ENCODE results near the gene ZNF2. TPM values are rescaled to one million over a fixed set of nuclear protein-coding genes. Genes with fewer than 3 reads are reported as not detected.
A peak's percentile ranks its signal among the peaks of the same experiment; 100 is the strongest.

ZNF2 gene
- total RNA-seq, 2 experiments from 2014 or later = 3.4 to 4.6 TPM

DNA sequence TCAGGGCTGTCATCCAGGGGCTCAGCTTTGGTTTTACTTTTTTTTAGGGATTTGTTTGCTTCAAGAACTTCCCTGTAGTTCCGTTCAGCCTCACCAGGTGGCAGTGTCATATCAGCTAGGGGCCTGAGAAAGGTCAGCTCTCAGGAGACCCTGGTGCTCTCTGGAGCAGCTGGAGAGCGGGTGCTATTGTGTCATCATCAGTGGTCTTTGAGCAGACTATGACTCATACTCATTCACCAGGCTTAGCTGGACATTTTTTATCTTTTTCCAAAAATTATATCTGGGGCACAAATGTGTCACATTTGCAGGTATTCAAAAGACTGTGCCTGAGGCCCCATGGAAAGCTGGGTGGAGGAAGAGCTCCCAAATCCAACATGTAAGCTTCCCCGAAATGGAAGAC lies 66.1 kb downstream of the ZNF2 start:
- TF ChIP-seq EZH2phosphoT487 (IDR thresholded peaks at IDR 0.05; ENCODE audit: borderline replicate concordance, low read depth, low read length) (no peak), CTCF (conservative IDR thresholded peaks at IDR 0.05; ENCODE audit: low read length) (peak; percentile 90)
- Histone ChIP-seq H3K4me1 (ENCODE audit: insufficient read depth, low read length, poor library complexity, severe bottlenecking) (no peaks in the 10 kb centered on the region), H4K20me1 (ENCODE audit: insufficient read depth, low read length) (no peaks in the 10 kb centered on the region), H2AFZ (ENCODE audit: low read length) (no peak overlapping the region), H3K79me2 (ENCODE audit: insufficient read depth, low read depth, low read length) (no peaks in the 10 kb centered on the region), H3K9me3 (ENCODE audit: low read length) (no peaks in the 10 kb centered on the region), H3K4me2 (ENCODE audit: low read length) (no peak overlapping the region), H3K27ac (ENCODE audit: low read depth, low read length, poor library complexity, severe bottlenecking) (no peak overlapping the region), H3K4me3 (ENCODE audit: low read depth, low read length, poor library complexity, severe bottlenecking) (no peak overlapping the region), H3K36me3 (ENCODE audit: insufficient read depth, low read length) (no peaks in the 10 kb centered on the region), H3K9me2 (ENCODE audit: insufficient read depth, low read length) (no peaks in the 10 kb centered on the region)
- no TSS peak for BruUV-seq (replicated peaks)
- intact Hi-C loops (cut with micrococcal nuclease; ENCODE audit: unreplicated experiment) = no loop called here
- DNase-seq (ENCODE audit: low spot score) = peak; percentile 58
- POLR2A ChIA-PET = no interaction called here
- CTCF ChIA-PET (ENCODE audit: unreplicated experiment) = interaction anchor here (1.1 kb wide), 1 partner anchor 9 kb away, joined by 4 read pairs; no protein-coding TSS in a partner anchor

DNA sequence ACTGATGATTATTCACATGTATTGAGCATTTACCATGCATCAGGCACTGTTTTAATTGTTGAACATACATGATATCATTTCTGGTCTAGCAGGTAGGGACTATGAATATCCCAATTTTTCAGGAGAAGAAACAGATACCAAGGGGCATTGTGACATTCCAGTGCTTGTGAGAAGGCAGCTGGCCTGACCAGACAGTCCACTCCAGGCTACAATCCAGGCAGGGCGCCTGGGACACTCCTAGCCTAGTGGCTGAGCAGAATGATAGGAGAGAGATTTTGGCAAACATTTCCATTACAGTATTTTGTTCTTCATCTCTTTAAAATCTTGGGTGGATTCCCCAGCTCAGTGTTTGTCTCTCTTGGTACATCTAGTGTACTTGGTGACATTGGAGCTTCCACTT lies 66.6 kb downstream of the ZNF2 start:
- Histone ChIP-seq H2AFZ (ENCODE audit: low read length) (no peak overlapping the region), H3K9me3 (ENCODE audit: low read length) (no peaks in the 10 kb centered on the region), H3K36me3 (ENCODE audit: insufficient read depth, low read length) (no peaks in the 10 kb centered on the region), H3K4me3 (ENCODE audit: low read depth, low read length, poor library complexity, severe bottlenecking) (no peak overlapping the region), H3K4me1 (ENCODE audit: insufficient read depth, low read length, poor library complexity, severe bottlenecking) (no peaks in the 10 kb centered on the region), H3K9me2 (ENCODE audit: insufficient read depth, low read length) (no peaks in the 10 kb centered on the region), H3K79me2 (ENCODE audit: insufficient read depth, low read depth, low read length) (no peaks in the 10 kb centered on the region), H3K4me2 (ENCODE audit: low read length) (no peak overlapping the region), H3K27ac (ENCODE audit: low read depth, low read length, poor library complexity, severe bottlenecking) (no peak overlapping the region), H4K20me1 (ENCODE audit: insufficient read depth, low read length) (no peaks in the 10 kb centered on the region)
- POLR2A ChIA-PET = no interaction called here
- intact Hi-C loops (cut with micrococcal nuclease; ENCODE audit: unreplicated experiment) = no loop called here
- no TSS peak for BruUV-seq (replicated peaks)
- TF ChIP-seq EZH2phosphoT487 (IDR thresholded peaks at IDR 0.05; ENCODE audit: borderline replicate concordance, low read depth, low read length) = no peak
- TF ChIP-seq CTCF (conservative IDR thresholded peaks at IDR 0.05; ENCODE audit: low read length) = no peak
- no peak for DNase-seq (ENCODE audit: low spot score)
- CTCF ChIA-PET (ENCODE audit: unreplicated experiment) = interaction anchor here (1.1 kb wide), 1 partner anchor 9 kb away, joined by 4 read pairs; no protein-coding TSS in a partner anchor

Other genes with a start within 250 kb of the ZNF2 start
- gene MAL, start 140.1 kb upstream of the ZNF2 start, total RNA-seq (2014; rRNA removed; shearing (Covaris generic)) = not detected in 2 replicates
- gene MAL, start 140.1 kb upstream of the ZNF2 start, total RNA-seq (2022) = not detected in 2 replicates
- 89.6 and 117 TPM in 2 replicates for gene MRPS5, start 44.0 kb upstream of the ZNF2 start, total RNA-seq (2014; rRNA removed; shearing (Covaris generic))
- gene MRPS5, start 44.0 kb upstream of the ZNF2 start, total RNA-seq (2022) = 90.2 and 100 TPM in 2 replicates
- 6.2 and 9.7 TPM in 2 replicates for gene ZNF514, start 6.0 kb upstream of the ZNF2 start, total RNA-seq (2014; rRNA removed; shearing (Covaris generic))
- 12.8 and 15.3 TPM in 2 replicates for gene ZNF514, start 6.0 kb upstream of the ZNF2 start, total RNA-seq (2022)
- 3.1 and 4.7 TPM in 2 replicates for gene ZNF892, start 41.7 kb downstream of the ZNF2 start, total RNA-seq (2014; rRNA removed; shearing (Covaris generic))
- gene ZNF892, start 41.7 kb downstream of the ZNF2 start, total RNA-seq (2022) = 2.9 and 4.6 TPM in 2 replicates
- gene PROM2, start 108.6 kb downstream of the ZNF2 start, total RNA-seq (2014; rRNA removed; shearing (Covaris generic)) = 0.36 and 0.47 TPM in 2 replicates
- gene PROM2, start 108.6 kb downstream of the ZNF2 start, total RNA-seq (2022) = 1.2 TPM in 1 of 2 replicates, not detected in the other
- not detected in 2 replicates for gene KCNIP3, start 131.5 kb downstream of the ZNF2 start, total RNA-seq (2014; rRNA removed; shearing (Covaris generic))
- gene KCNIP3, start 131.5 kb downstream of the ZNF2 start, total RNA-seq (2022) = not detected in 2 replicates
- gene FAHD2A, start 236.9 kb downstream of the ZNF2 start, total RNA-seq (2014; rRNA removed; shearing (Covaris generic)) = 47.2 and 48.2 TPM in 2 replicates
- 50.9 and 53.0 TPM in 2 replicates for gene FAHD2A, start 236.9 kb downstream of the ZNF2 start, total RNA-seq (2022)

All from OCI-LY7 (cell line).